Small intestine (tissue), 7 donors: Measurements from ENCODE around the gene FADS1. TPM values are rescaled to one million over a fixed set of nuclear protein-coding genes. Genes with fewer than 3 reads are reported as not detected.

Experiments used
- DNase-seq, 2 donors: peaks; one replicate each; pipeline versions ENCODE4 v3.0.0 to v3.0.0-alpha.2; 2013
- FAIRE-seq: peaks from 2 replicates; lab custom pipeline; 2012; peaks lifted over from hg19 to GRCh38; lab: Jason Lieb, UNC
- H3K27ac ChIP-seq, 3 donors: one replicate each; pipeline ENCODE4 v1.5.1; 2013; ENCODE audit warnings: low read length in 2 of 3, mild to moderate bottlenecking in 2 of 3, control low read depth in 1 of 3, inconsistent platforms in 1 of 3, low read depth in 1 of 3, moderate library complexity in 1 of 3
- H3K27me3 ChIP-seq, 3 donors: one replicate each; pipeline ENCODE4 v1.6.1; 2013; ENCODE audit warnings: low read length in 3 of 3, inconsistent platforms in 1 of 3; ENCODE audit not compliant: control insufficient read depth in 3 of 3, insufficient read depth in 3 of 3
- H3K36me3 ChIP-seq, 3 donors: one replicate each; pipeline ENCODE4 v1.6.1; 2013; ENCODE audit warnings: low read length in 3 of 3, inconsistent platforms in 1 of 3, low read depth in 1 of 3, mild to moderate bottlenecking in 1 of 3, moderate library complexity in 1 of 3; ENCODE audit not compliant: control insufficient read depth in 3 of 3, insufficient read depth in 2 of 3
- H3K4me1 ChIP-seq, 3 donors: one replicate each; pipeline ENCODE4 v1.6.1; 2013; ENCODE audit warnings: low read length in 2 of 3, inconsistent platforms in 1 of 3, low read depth in 1 of 3, mild to moderate bottlenecking in 1 of 3, moderate library complexity in 1 of 3; ENCODE audit not compliant: control insufficient read depth in 3 of 3, insufficient read depth in 2 of 3
- H3K4me3 ChIP-seq, 3 donors: one replicate each; pipeline ENCODE4 v1.5.1; 2013; ENCODE audit warnings: low read length in 3 of 3, control low read depth in 1 of 3, inconsistent platforms in 1 of 3, low read depth in 1 of 3, mild to moderate bottlenecking in 1 of 3, moderate library complexity in 1 of 3
- H3K9me3 ChIP-seq, 2 donors: one replicate each; pipeline ENCODE4 v1.6.1; 2013; ENCODE audit warnings: low read depth in 1 of 2, low read length in 1 of 2; ENCODE audit not compliant: control insufficient read depth in 2 of 2, insufficient read depth in 1 of 2
- WGBS, 3 donors: extraction: QIAGEN DNeasy Blood & Tissue Kit; methylation state at CpG; one replicate each; pipeline ENCODE4 v1.1.7; 2013; 5-methylcytosine and 5-hydroxymethylcytosine counted together
- polyA plus RNA-seq, 4 donors: library from polyadenylated mRNA; stranded (reverse) in 3 of 4; unstranded in 1 of 4; fragments of 200-250 nt in 3 of 4; fragments of 120-200 nt in 1 of 4; gene quantifications; one replicate each; pipeline versions ENCODE4 v1.2.1 to v1.2.3, GENCODE V29; 2013
- donor health status: healthy with polysubstance abuse.
- donor health status: control.
- donor health status: control.
- donor health status: Bipolar disorder and iron deficiency.
- donor health status: healthy.

The FADS1 gene
- polyA plus RNA-seq, 4 donors: 0.45 to 15.9 (median 2.1) TPM

DNA sequence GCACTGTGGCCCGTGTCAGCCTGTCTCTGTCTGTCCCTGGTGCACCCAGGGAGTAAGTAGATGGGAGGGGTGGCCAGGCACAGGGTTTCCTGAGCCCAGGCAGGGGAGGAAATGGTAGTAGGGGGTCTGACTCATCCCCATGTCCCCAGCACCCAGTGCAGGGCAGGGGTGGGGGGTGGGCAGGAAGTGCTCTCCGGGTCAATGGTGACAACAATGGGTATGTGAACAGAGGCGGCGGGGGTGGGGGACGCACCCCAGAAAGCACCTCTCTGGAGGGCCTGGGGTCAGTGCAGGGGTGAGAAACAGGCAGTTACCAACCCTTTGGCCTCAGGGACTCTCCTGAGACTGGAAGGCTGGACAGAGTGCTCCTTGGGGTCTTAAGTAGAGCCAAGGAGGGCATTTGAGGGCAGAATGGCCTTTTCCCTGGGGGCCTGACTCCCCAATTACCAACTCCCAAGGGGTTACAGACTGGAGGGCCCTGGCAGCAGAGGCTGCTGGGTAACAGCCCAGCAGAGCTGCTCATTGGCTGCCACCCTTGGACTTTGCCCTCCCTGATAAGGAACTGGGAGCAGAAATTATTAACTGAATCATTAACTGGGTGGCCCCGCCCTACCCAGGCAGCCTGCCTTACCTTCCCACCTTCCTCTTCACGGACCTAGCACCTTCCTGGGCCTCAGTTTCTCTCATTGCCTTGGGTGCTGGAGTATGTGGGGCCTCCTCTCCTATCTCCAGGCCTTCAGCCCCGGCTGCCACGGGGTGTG lies 60.2 kb downstream of the FADS1 start:
- Histone ChIP-seq H3K9me3 (no peaks in the 10 kb centered on the region), H3K4me1 (peaks cover 3 to 64% (median 6%) of the 10 kb centered on the region in 3 donors), H3K27ac (peak overlapping the region; percentile 95), H3K4me3 (peak overlapping the region in 2 of 3 donors; percentile 14 to 25), H3K36me3 (peaks cover 0 to 50% (median 0%) of the 10 kb centered on the region in 3 donors), H3K27me3 (no peaks in the 10 kb centered on the region)
- 8 to 51% (median 14%) methylated on average over 9 of the region's 9 CpGs for WGBS, 3 donors
- DNase-seq: peak; percentile 97
- no peak for FAIRE-seq

DNA sequence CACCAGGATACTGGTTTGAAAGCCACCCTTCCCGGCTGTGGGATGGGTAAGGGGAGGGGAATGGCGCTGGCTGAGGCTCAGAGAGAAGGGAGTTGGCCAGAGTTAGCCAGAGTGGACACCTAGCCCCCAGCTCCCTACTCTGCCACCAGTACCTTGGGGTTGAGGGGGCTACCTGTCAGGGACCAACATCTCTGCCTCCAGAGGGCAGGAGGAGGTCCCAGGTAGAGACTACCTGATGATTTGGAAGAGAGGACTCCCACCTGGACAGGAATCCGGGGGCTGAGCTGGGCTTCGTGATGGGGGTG lies 60.7 kb downstream of the FADS1 start:
- H3K4me3 ChIP-seq: peak overlapping the region in 2 of 3 donors; percentile 8 to 14
- no peaks in the 10 kb centered on the region for H3K9me3 ChIP-seq
- peaks cover 0 to 45% (median 0%) of the 10 kb centered on the region in 3 donors for H3K36me3 ChIP-seq
- 19 to 55% (median 33%) methylated on average over 4 of the region's 4 CpGs for WGBS, 3 donors
- peak overlapping the region; percentile 95 for H3K27ac ChIP-seq
- H3K4me1 ChIP-seq: peaks cover 3 to 60% (median 6%) of the 10 kb centered on the region in 3 donors
- H3K27me3 ChIP-seq: no peaks in the 10 kb centered on the region
- no peak for FAIRE-seq
- no peak for DNase-seq

DNA sequence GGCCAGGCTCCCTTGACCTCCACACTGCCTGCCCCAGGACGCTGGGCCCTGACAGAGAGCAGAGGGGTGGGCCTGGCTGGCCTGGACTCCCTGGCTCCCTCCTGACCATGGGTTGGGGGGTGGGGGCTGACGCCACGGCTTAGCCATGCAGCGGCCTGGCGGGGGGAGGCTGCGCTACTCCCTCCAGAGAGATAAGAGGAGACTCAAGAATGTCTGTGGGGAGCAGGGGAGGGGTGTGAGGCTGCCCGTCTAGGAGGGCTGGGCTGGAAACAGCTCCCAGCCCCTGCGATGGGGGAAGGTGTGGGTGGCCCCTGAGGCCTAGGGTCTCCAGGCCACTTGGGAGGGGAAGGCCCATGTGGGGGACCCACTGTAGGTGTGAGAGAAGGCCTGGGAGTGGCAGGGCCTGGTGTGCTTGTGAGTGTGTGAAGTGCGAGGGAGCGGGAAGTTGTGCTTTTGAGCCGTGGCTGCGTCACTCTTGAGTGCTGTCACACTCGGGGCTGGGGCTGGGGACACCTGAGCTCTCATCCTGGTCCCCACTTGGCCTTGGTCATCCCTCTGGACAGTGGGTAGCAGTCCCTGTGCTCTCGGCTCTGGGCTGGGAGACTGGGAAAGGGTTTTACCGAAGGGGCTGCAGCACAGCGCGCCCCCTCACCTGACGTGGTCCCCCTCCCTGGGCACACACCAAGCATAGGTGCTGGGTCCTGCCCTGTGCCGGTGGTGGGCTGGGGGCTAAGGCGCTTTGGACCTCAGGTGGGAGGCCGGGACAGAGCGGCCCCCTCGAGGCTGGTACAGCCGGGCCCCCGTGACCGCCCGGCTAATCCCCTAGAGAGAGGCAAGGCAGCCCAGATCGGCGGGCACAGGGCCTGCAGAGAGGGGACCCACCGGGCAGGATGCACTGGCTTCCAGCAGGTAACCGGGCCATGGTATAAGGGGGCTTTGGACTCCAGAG lies 62.0 kb downstream of the FADS1 start:
- FAIRE-seq: no peak
- peak; percentile 69 to 83 for DNase-seq
- H3K36me3 ChIP-seq: peaks cover 0 to 36% (median 0%) of the 10 kb centered on the region in 3 donors
- H3K27me3 ChIP-seq: no peaks in the 10 kb centered on the region
- peaks cover 3 to 59% (median 6%) of the 10 kb centered on the region in 3 donors for H3K4me1 ChIP-seq
- peak overlapping the region; percentile 95 for H3K27ac ChIP-seq
- H3K9me3 ChIP-seq: no peaks in the 10 kb centered on the region
- H3K4me3 ChIP-seq: peak overlapping the region in 2 of 3 donors; percentile 69 to 87
- 40 to 72% (median 57%) methylated on average over 31 of the region's 31 CpGs for WGBS, 3 donors

DNA sequence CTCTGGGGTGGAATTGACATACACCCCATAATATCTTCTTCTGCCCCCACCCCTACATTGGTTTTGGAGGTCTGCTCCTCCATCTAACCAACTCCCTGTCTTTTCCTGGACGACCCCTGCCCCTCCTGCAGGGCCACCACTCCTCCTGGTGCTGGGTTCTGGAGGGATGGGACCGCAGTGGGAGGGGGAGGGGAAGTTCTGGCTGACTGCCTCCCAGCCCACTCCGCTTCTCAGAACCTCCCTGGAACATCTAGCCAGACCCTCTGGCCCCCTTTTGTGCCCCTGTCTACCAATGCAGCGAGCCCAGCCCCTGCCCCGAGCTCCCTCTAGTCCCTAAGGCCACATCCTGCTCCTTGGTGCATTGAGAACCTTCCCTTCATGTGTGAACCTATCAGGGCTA lies 63.1 kb downstream of the FADS1 start:
- peak overlapping the region; percentile 95 for H3K27ac ChIP-seq
- WGBS, 3 donors: 19 to 66% (median 36%) methylated on average over 5 of the region's 5 CpGs
- peak in 1 of 2 donors; percentile 42 for DNase-seq
- peaks cover 3 to 63% (median 6%) of the 10 kb centered on the region in 3 donors for H3K4me1 ChIP-seq
- peak overlapping the region in 2 of 3 donors; percentile 69 to 87 for H3K4me3 ChIP-seq
- H3K27me3 ChIP-seq: no peaks in the 10 kb centered on the region
- no peak for FAIRE-seq
- H3K9me3 ChIP-seq: no peaks in the 10 kb centered on the region
- H3K36me3 ChIP-seq: peaks cover 0 to 33% (median 0%) of the 10 kb centered on the region in 3 donors

DNA sequence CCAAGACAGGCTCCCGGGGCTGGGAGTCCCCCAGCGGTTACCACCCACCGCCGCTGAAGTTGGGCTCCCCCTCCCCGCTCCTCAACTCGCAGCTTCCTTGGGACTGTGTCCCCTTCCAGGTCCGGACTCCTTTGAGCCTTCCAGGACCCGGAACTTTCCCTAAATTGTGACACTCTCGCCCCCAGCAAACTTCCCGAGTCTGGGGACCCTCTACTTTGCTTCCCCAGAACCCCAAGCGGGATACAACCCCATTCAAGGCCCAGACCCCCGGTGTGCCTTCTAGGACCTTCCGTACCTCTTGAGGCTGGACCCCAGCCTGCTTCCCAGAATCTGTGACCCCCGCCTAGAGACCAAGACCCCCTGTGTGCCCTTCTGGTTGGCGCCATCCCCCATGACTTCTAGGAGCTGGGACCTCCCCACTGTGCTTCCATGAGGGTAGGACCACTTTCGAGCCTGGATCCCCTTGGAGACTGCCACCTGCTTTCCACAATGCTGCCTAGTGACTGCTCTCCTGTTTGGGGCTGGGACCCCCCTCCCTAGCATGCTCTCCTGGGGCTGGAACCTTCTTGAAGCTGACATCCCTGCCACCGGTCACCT lies 63.8 kb downstream of the FADS1 start:
- peaks cover 3 to 62% (median 6%) of the 10 kb centered on the region in 3 donors for H3K4me1 ChIP-seq
- peak in 1 of 2 donors; percentile 37 for DNase-seq

GRCh38 chr11:61752117-61752924 lies 64.5 kb downstream of the FADS1 start, which contains the start of gene MYRF:
TSS of gene MYRF (plus strand) at chr11:61752636. CDS start at chr11:61752745, 109 bp downstream.
- no peaks in the 10 kb centered on the region for H3K9me3 ChIP-seq
- WGBS, 3 donors: 1 to 2% (median 2%) methylated on average over 50 to 93 of the region's 93 CpGs
- H3K4me1 ChIP-seq: peaks cover 0 to 61% (median 6%) of the 10 kb centered on the region in 3 donors
- H3K36me3 ChIP-seq: peaks cover 0 to 19% (median 0%) of the 10 kb centered on the region in 3 donors
- FAIRE-seq (no peak), DNase-seq (peak; percentile 57 to 85)
- H3K27ac ChIP-seq: peak within 1 kb of the TSS; percentile 95
- H3K27me3 ChIP-seq: no peaks in the 10 kb centered on the region
- H3K4me3 ChIP-seq: peak within 1 kb of the TSS; percentile 48 to 87 (median 69)

More for the DNA sequence above, 63.8 kb downstream of the FADS1 start:
- WGBS, 3 donors: 9 to 26% (median 18%) methylated on average over 14 to 17 of the region's 17 CpGs
- Histone ChIP-seq H3K9me3 (no peaks in the 10 kb centered on the region), H3K4me3 (peak overlapping the region; percentile 48 to 87 (median 69)), H3K27me3 (no peaks in the 10 kb centered on the region), H3K27ac (peak overlapping the region; percentile 57 to 95 (median 95)), H3K36me3 (peaks cover 0 to 26% (median 0%) of the 10 kb centered on the region in 3 donors)
- no peak for FAIRE-seq

GRCh38 chr11:61751384-61751783 lies 65.4 kb downstream of the FADS1 start:
- DNase-seq (no peak), FAIRE-seq (no peak)
- Histone ChIP-seq H3K27ac (no peak overlapping the region), H3K36me3 (peaks cover 0 to 17% (median 0%) of the 10 kb centered on the region in 3 donors), H3K4me3 (no peak overlapping the region), H3K4me1 (peaks cover 0 to 56% (median 5%) of the 10 kb centered on the region in 3 donors), H3K27me3 (no peaks in the 10 kb centered on the region), H3K9me3 (no peaks in the 10 kb centered on the region)
- WGBS, 3 donors: 62 to 84% (median 64%) methylated on average over 14 of the region's 14 CpGs
